HCT116 (cell line): ENCODE measurements around the gene CFAP74. TPM values are rescaled to one million over a fixed set of nuclear protein-coding genes. Genes with fewer than 3 reads are reported as not detected.
A peak's percentile ranks its signal among the peaks of the same experiment; 100 is the strongest.

Experiments used
- ATAC-seq: fragments of 200-7000 bp; cut with Tn5 transposase; 2 replicates; pipeline ENCODE4 v1.9.1; 2020; ENCODE audit warnings: mild to moderate bottlenecking, moderate library complexity
- BruUV-seq: library from RNA; stranded (reverse); fragments of 400-500 nt; replicated peaks from 2 replicates; lab custom pipeline; 2021; lab: Mats Ljungman, UMichigan
- CTCF ChIA-PET: fragments of 300-600 bp; sonication (Branson Sonifier 250); formaldehyde crosslinking; loops from one replicate; lab custom pipeline; 2021; ENCODE audit warnings: antibody characterized with exemption; lab: Charles Lee
- POLR2A ChIA-PET: fragments of 300-600, 350-600 bp; sonication (Branson Sonifier 250); formaldehyde crosslinking; loops from one replicate; lab custom pipeline; 2021; ENCODE audit warnings: antibody characterized with exemption; lab: Charles Lee
- RAD21 ChIA-PET, 2 experiments: fragments of 300-600 bp; sonication (Branson Sonifier 250); formaldehyde crosslinking; loops; one replicate each; lab custom pipeline; 2023; ENCODE audit warnings: low total read pairs in 2 of 2; ENCODE audit not compliant: uncharacterized antibody in 2 of 2, unreplicated experiment in 2 of 2, low non-redundant PET in 1 of 2; lab: Charles Lee
- DNase-seq: peaks from one replicate; pipeline ENCODE4 v3.0.0-alpha.2; 2010; ENCODE audit warnings: low read depth, low spot score
- H2AFZ ChIP-seq: fragments of 200-600 bp; shearing (Covaris generic), sonication (generic); 2 replicates; pipeline ENCODE4 v1.6.1; 2017; ENCODE audit warnings: low read depth, mixed run types, mixed read lengths, antibody characterized with exemption, low read length; ENCODE audit not compliant: poor library complexity, severe bottlenecking
- H3K27ac ChIP-seq: 2 replicates; pipeline ENCODE4 v1.5.1; 2012; ENCODE audit warnings: low read depth, low read length
- H3K27me3 ChIP-seq: fragments of 200-600 bp; sonication (generic); 2 replicates; pipeline ENCODE4 v1.6.1; 2016; ENCODE audit warnings: mixed run types, low read length, mixed read lengths; ENCODE audit not compliant: insufficient read depth
- H3K36me3 ChIP-seq, 2 experiments: fragments of 200-500 bp in 1 of 2; fragments of 200-600 bp in 1 of 2; sonication (Bioruptor generic) in 1 of 2; sonication (generic) in 1 of 2; 2 replicates each; pipeline versions ENCODE4 v1.5.1 to v1.6.1; 2014 to 2016; ENCODE audit warnings: low read length in 2 of 2, inconsistent platforms in 1 of 2, mixed read lengths in 1 of 2, mixed run types in 1 of 2; ENCODE audit not compliant: insufficient read depth in 2 of 2, control insufficient read depth in 1 of 2
- H3K4me1 ChIP-seq, 2 experiments: fragments of 200-600 bp in 1 of 2; sonication (generic) in 1 of 2; 2 replicates each; pipeline versions ENCODE4 v1.5.1 to v1.6.1; 2012 to 2017; ENCODE audit warnings: low read length in 2 of 2, inconsistent platforms in 1 of 2, mild to moderate bottlenecking in 1 of 2, mixed read lengths in 1 of 2, mixed run types in 1 of 2, moderate library complexity in 1 of 2; ENCODE audit not compliant: insufficient read depth in 2 of 2, control insufficient read depth in 1 of 2
- H3K4me2 ChIP-seq: fragments of 200-600 bp; sonication (generic); 2 replicates; pipeline ENCODE4 v1.6.1; 2017; ENCODE audit warnings: mixed run types, low read length, mixed read lengths
- H3K4me3 ChIP-seq, 2 experiments: fragments of 200-600 bp in 1 of 2; sonication (generic) in 1 of 2; replicated peaks in 1 of 2; 2 replicates each; pipeline ENCODE4 v1.5.1; 2011 to 2016; ENCODE audit warnings: low read length in 2 of 2, control low read depth in 1 of 2, low read depth in 1 of 2, mild to moderate bottlenecking in 1 of 2, mixed read lengths in 1 of 2, mixed run types in 1 of 2
- H3K79me2 ChIP-seq: fragments of 200-600 bp; sonication (generic); 2 replicates; pipeline ENCODE4 v1.6.1; 2017; ENCODE audit warnings: mild to moderate bottlenecking, mixed run types, low read length, moderate library complexity, mixed read lengths; ENCODE audit not compliant: insufficient read depth
- H3K9ac ChIP-seq: fragments of 200-600 bp; sonication (generic); 2 replicates; pipeline ENCODE4 v1.6.1; 2016; ENCODE audit warnings: low read length, mixed read lengths
- H3K9me2 ChIP-seq: fragments of 200-600 bp; sonication (generic), shearing (Covaris generic); 2 replicates; pipeline ENCODE4 v1.6.1; 2017; ENCODE audit warnings: mixed run types, mild to moderate bottlenecking, moderate library complexity; ENCODE audit not compliant: insufficient read depth
- H3K9me3 ChIP-seq, 2 experiments: fragments of 200-500 bp in 1 of 2; fragments of 200-600 bp in 1 of 2; sonication (Bioruptor generic) in 1 of 2; sonication (generic) in 1 of 2; 2 replicates each; pipeline ENCODE4 v1.6.1; 2014 to 2017; ENCODE audit warnings: low read length in 2 of 2, mixed read lengths in 2 of 2, inconsistent platforms in 1 of 2, low read depth in 1 of 2, mild to moderate bottlenecking in 1 of 2, mixed run types in 1 of 2, moderate library complexity in 1 of 2; ENCODE audit not compliant: control insufficient read depth in 1 of 2, insufficient read depth in 1 of 2
- H4K20me1 ChIP-seq: fragments of 200-600 bp; sonication (generic), shearing (Covaris generic); 2 replicates; pipeline ENCODE4 v1.6.1; 2017; ENCODE audit warnings: mixed run types, mild to moderate bottlenecking, moderate library complexity; ENCODE audit not compliant: insufficient read depth
- CEBPB ChIP-seq: IDR thresholded peaks from 2 replicates; pipeline ENCODE4 v1.6.1; 2012; ENCODE audit warnings: low read depth
- EGR1 ChIP-seq: IDR thresholded peaks from 2 replicates; pipeline ENCODE4 v1.6.1; 2012; ENCODE audit warnings: low read depth
- ELF1 ChIP-seq: IDR thresholded peaks from 2 replicates; pipeline ENCODE4 v1.6.1; 2012; ENCODE audit warnings: low read depth, borderline replicate concordance
- MAX ChIP-seq: IDR thresholded peaks from 2 replicates; pipeline ENCODE4 v1.6.1; 2012
- SP1 ChIP-seq: IDR thresholded peaks from 2 replicates; pipeline ENCODE4 v1.6.1; 2012; ENCODE audit warnings: low read depth
- ZNF274 ChIP-seq: fragments of 200-500 bp; sonication (Bioruptor generic); IDR thresholded peaks from 2 replicates; pipeline ENCODE4 v1.6.1; 2014; ENCODE audit warnings: mild to moderate bottlenecking, low read depth, low read length, inconsistent platforms
- intact Hi-C: fragments of 100-400 bp; cut with micrococcal nuclease; formaldehyde crosslinking; loops from 2 replicates; pipeline ENCODE4 v1.10.0; 2022
- total RNA-seq: library from RNA; stranded (reverse); gene quantifications from one replicate; pipeline ENCODE4 v1.2.1, GENCODE V29; 2021; ENCODE audit not compliant: unreplicated experiment

Gene CFAP74
- total RNA-seq, 1 experiment from 2014 or later, result 4.9 TPM

- no peak for DNase-seq
- no peaks in the 10 kb centered on the region for H3K36me3 ChIP-seq
- peaks cover under 1% of the 10 kb centered on the region; the same call in 1 of the 2 replicates for H3K79me2 ChIP-seq
- TF ChIP-seq MAX, result no peak
- no peak for TF ChIP-seq ELF1
- TF ChIP-seq ZNF274, result no peak
- no peak for TF ChIP-seq CEBPB
- TF ChIP-seq EGR1, result no peak
- no peak for TF ChIP-seq SP1
- intact Hi-C loops, result loop anchor here (1.0 to 5.0 kb wide), 3 partner anchors 85 to 138 kb away; no protein-coding TSS in a partner anchor
- H2AFZ ChIP-seq, result no peak overlapping the region
- H3K27me3 ChIP-seq, result no peaks in the 10 kb centered on the region
- POLR2A ChIA-PET, result interaction anchor here (1.3 kb wide), 1 partner anchor 137 kb away, joined by 3 read pairs; no protein-coding TSS in a partner anchor
- no peaks in the 10 kb centered on the region for H3K9me3 ChIP-seq
- RAD21 ChIA-PET, result interaction anchor here (0.7 to 2.6 kb wide), 7 partner anchors 15 to 101 kb away, joined by 3 to 11 read pairs (median 5); no protein-coding TSS in a partner anchor
- no peak overlapping the region for H3K4me3 ChIP-seq
- CTCF ChIA-PET, result interaction anchor here (0.9 to 4.1 kb wide), 19 partner anchors 9 to 187 kb away, joined by 3 to 70 read pairs (median 4); partner anchors contain the start of genes GABRD and TMEM52
- H4K20me1 ChIP-seq, result no peaks in the 10 kb centered on the region
- no peak overlapping the region for H3K27ac ChIP-seq
- ATAC-seq, result no peak
- H3K9me2 ChIP-seq, result no peaks in the 10 kb centered on the region
- peak overlapping the region; percentile 58 for H3K4me2 ChIP-seq
- H3K4me1 ChIP-seq, result peaks cover 18 to 41% of the 10 kb centered on the region in 2 experiments
- no peak overlapping the region; the same call in 1 of the 2 replicates for H3K9ac ChIP-seq
- no TSS peak for BruUV-seq
These were observed 42.0 kb upstream of the CFAP74 start for GRCh38 chr1:2045468-2046173.
